WTC11 (cell line): ENCODE measurements around the gene F13A1. TPM values are rescaled to one million over a fixed set of nuclear protein-coding genes. Genes with fewer than 3 reads are reported as not detected.

Experiments
- ATAC-seq: fragments of 200-7000 bp; cut with Tn5 transposase; 2 replicates; pipeline ENCODE4 v1.10.0; 2021; ENCODE audit warnings: mild to moderate bottlenecking, moderate library complexity
- CTCF ChIA-PET: fragments of 300-600 bp; sonication (Branson Sonifier 250); formaldehyde crosslinking; loops from one replicate; lab custom pipeline; 2021; ENCODE audit warnings: antibody characterized with exemption; lab: Charles Lee
- POLR2A ChIA-PET: fragments of 350-600 bp; sonication (Branson Sonifier 250); formaldehyde crosslinking; loops from one replicate; lab custom pipeline; 2021; ENCODE audit warnings: antibody characterized with exemption; lab: Charles Lee
- DNase-seq: peaks from one replicate; pipeline ENCODE4 v3.0.0; 2021; ENCODE audit warnings: low spot score
- H3K27ac Mint-ChIP-seq: 2 replicates; pipeline ENCODE4 v1.8.0; 2021; ENCODE audit warnings: mixed read lengths
- H3K27me3 Mint-ChIP-seq: 2 replicates; pipeline ENCODE4 v1.8.0; 2021; ENCODE audit warnings: low read depth, mild to moderate bottlenecking, moderate library complexity, mixed read lengths
- H3K36me3 Mint-ChIP-seq: 2 replicates; pipeline ENCODE4 v1.8.0; 2021; ENCODE audit warnings: mixed read lengths
- H3K4me1 Mint-ChIP-seq: 2 replicates; pipeline ENCODE4 v1.8.0; 2022; ENCODE audit warnings: mixed read lengths
- H3K4me3 Mint-ChIP-seq: 2 replicates; pipeline ENCODE4 v1.8.0; 2021; ENCODE audit warnings: mild to moderate bottlenecking, moderate library complexity, mixed read lengths
- H3K9me3 Mint-ChIP-seq: 2 replicates; pipeline ENCODE4 v1.8.0; 2021; ENCODE audit warnings: mixed read lengths
- FOXJ3 ChIP-seq: sonication (generic); formaldehyde crosslinking; IDR thresholded peaks from 2 replicates; pipeline ENCODE4 v1.9.0; 2021; ENCODE audit warnings: missing genetic modification reagents, mild to moderate bottlenecking, borderline replicate concordance
- GTF2I ChIP-seq: fragments of 250-450 bp; sonication (Bioruptor Pico); conservative IDR thresholded peaks from 2 replicates; pipeline ENCODE4 v1.4.0; 2021; ENCODE audit warnings: mild to moderate bottlenecking
- HMGA2 ChIP-seq: fragments of 250-450 bp; sonication (Bioruptor Pico); IDR thresholded peaks from 2 replicates; pipeline ENCODE4 v1.4.0; 2021; ENCODE audit warnings: mild to moderate bottlenecking, moderate library complexity
- JUN ChIP-seq: sonication (generic); formaldehyde crosslinking; IDR thresholded peaks from 2 replicates; pipeline ENCODE4 v1.8.0; 2023; ENCODE audit warnings: mild to moderate bottlenecking, missing genetic modification reagents
- KAT7 ChIP-seq: sonication (generic); formaldehyde crosslinking; IDR thresholded peaks from 2 replicates; pipeline ENCODE4 v1.8.1; 2023; ENCODE audit warnings: missing genetic modification reagents, mild to moderate bottlenecking, borderline replicate concordance
- MYBL2 ChIP-seq: sonication (generic); formaldehyde crosslinking; IDR thresholded peaks from 2 replicates; pipeline ENCODE4 v1.8.1; 2023; ENCODE audit warnings: mild to moderate bottlenecking, moderate library complexity, missing genetic modification reagents
- NFATC4 ChIP-seq: fragments of 250-450 bp; sonication (Bioruptor Pico); IDR thresholded peaks from 2 replicates; pipeline ENCODE4 v1.9.0; 2021; ENCODE audit warnings: mild to moderate bottlenecking
- NR1H2 ChIP-seq: sonication (generic); formaldehyde crosslinking; IDR thresholded peaks from 2 replicates; pipeline ENCODE4 v1.9.0; 2021; ENCODE audit warnings: mild to moderate bottlenecking, moderate library complexity, missing genetic modification reagents
- OVOL2 ChIP-seq: fragments of 250-450 bp; sonication (Bioruptor Pico); IDR thresholded peaks from 2 replicates; pipeline ENCODE4 v1.9.0; 2021; ENCODE audit warnings: mild to moderate bottlenecking, borderline replicate concordance
- TCF7 ChIP-seq: sonication (generic); formaldehyde crosslinking; IDR thresholded peaks from 2 replicates; pipeline ENCODE4 v1.8.0; 2022; ENCODE audit warnings: mild to moderate bottlenecking, low read depth, missing genetic modification reagents, moderate library complexity
- ZNF138 ChIP-seq: sonication (generic); formaldehyde crosslinking; conservative IDR thresholded peaks from 2 replicates; pipeline ENCODE4 v1.8.1; 2022; ENCODE audit warnings: mild to moderate bottlenecking, moderate library complexity, missing genetic modification reagents
- ZNF317 ChIP-seq: sonication (generic); formaldehyde crosslinking; IDR thresholded peaks from 2 replicates; pipeline ENCODE4 v1.8.1; 2023; ENCODE audit warnings: low read depth, mild to moderate bottlenecking, moderate library complexity, missing genetic modification reagents, borderline replicate concordance
- ZNF423 ChIP-seq: fragments of 250-450 bp; sonication (Bioruptor Pico); IDR thresholded peaks from 2 replicates; pipeline ENCODE4 v2.1.2; 2022; ENCODE audit warnings: mild to moderate bottlenecking, moderate library complexity
- total RNA-seq: library from RNA; stranded (reverse); gene quantifications from 3 replicates; pipeline ENCODE4 v1.2.3, GENCODE V29; 2021
- TF ChIP-seq, protein P1 (sequence below): fragments of 200-600 bp; IDR thresholded peaks from 2 replicates; pipeline ENCODE4 v1.8.0; 2022; ENCODE audit warnings: antibody characterized with exemption
- TF ChIP-seq, protein P2 (sequence below): sonication (generic); formaldehyde crosslinking; IDR thresholded peaks from 2 replicates; pipeline ENCODE4 v1.8.1; 2022; ENCODE audit warnings: mild to moderate bottlenecking, missing genetic modification reagents, moderate library complexity, borderline replicate concordance
- TF ChIP-seq, protein P3 (sequence below): sonication (generic); formaldehyde crosslinking; IDR thresholded peaks from 2 replicates; pipeline ENCODE4 v1.8.0; 2022; ENCODE audit warnings: mild to moderate bottlenecking, missing genetic modification reagents
- TF ChIP-seq, protein P4 (sequence below): sonication (generic); formaldehyde crosslinking; IDR thresholded peaks from 2 replicates; pipeline ENCODE4 v1.8.0; 2023; ENCODE audit warnings: missing genetic modification reagents
- TF ChIP-seq, protein P5 (sequence below): fragments of 250-450 bp; sonication (Bioruptor Pico); IDR thresholded peaks from 2 replicates; pipeline ENCODE4 v1.9.0; 2021; ENCODE audit warnings: mild to moderate bottlenecking

The F13A1 gene
- total RNA-seq, 1 experiment from 2014 or later = 1.0 TPM

DNA sequence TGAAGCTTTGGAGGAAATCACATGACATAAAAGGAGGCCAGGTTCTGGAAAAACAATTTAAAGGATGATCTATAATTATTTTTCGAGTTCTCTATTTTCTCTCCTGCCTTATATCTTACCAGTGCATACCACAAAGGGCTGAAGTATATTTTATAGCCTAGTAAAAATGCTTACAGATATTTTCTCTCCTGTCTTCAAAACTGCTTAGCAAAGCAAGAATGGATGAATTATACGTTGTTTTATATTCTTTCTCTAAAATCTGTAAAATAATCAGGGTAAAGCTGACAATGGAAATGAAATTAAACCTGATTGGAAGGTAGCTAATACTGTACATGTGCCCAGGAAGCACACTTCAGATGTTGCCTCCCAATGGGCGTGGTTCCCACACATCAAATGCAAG is 123.7 kb downstream of the F13A1 start (continued):
- TF ChIP-seq, protein P1, sequence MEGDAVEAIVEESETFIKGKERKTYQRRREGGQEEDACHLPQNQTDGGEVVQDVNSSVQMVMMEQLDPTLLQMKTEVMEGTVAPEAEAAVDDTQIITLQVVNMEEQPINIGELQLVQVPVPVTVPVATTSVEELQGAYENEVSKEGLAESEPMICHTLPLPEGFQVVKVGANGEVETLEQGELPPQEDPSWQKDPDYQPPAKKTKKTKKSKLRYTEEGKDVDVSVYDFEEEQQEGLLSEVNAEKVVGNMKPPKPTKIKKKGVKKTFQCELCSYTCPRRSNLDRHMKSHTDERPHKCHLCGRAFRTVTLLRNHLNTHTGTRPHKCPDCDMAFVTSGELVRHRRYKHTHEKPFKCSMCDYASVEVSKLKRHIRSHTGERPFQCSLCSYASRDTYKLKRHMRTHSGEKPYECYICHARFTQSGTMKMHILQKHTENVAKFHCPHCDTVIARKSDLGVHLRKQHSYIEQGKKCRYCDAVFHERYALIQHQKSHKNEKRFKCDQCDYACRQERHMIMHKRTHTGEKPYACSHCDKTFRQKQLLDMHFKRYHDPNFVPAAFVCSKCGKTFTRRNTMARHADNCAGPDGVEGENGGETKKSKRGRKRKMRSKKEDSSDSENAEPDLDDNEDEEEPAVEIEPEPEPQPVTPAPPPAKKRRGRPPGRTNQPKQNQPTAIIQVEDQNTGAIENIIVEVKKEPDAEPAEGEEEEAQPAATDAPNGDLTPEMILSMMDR = no peak
- TF ChIP-seq, protein P2, sequence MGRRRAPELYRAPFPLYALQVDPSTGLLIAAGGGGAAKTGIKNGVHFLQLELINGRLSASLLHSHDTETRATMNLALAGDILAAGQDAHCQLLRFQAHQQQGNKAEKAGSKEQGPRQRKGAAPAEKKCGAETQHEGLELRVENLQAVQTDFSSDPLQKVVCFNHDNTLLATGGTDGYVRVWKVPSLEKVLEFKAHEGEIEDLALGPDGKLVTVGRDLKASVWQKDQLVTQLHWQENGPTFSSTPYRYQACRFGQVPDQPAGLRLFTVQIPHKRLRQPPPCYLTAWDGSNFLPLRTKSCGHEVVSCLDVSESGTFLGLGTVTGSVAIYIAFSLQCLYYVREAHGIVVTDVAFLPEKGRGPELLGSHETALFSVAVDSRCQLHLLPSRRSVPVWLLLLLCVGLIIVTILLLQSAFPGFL = no peak
- TF ChIP-seq JUN (CRISPR knock-in tag) = no peak

DNA sequence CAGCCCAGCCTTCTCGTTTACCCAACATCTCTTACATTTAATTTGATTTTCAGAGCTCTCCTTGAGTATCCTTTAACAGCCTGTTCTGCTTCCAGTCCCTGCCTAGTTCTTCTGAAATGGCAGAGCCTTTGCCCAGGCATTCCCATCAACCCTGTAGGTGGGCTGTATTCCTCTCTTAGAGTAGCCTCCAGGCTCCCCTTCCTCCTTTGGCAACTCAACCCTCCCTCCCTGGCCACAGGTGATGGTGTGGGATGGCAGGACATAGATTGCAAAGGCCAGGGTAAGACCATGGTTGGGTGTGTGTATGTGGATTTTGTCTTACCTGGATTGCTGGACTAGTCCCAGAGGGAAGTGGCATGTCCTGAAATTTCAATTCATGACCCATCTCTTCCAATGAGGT is 125.4 kb downstream of the F13A1 start:
- ATAC-seq (no peak), DNase-seq (no peak)
- Mint-ChIP-seq H3K4me3 (no peak overlapping the region), H3K27ac (no peak overlapping the region), H3K27me3 (no peaks in the 10 kb centered on the region; the same call in none of the 2 replicates), H3K4me1 (peaks cover 13% of the 10 kb centered on the region), H3K36me3 (peaks cover 2% of the 10 kb centered on the region; the same call in 1 of the 2 replicates), H3K9me3 (peaks cover 17% of the 10 kb centered on the region)
- POLR2A ChIA-PET = no interaction called here
- CTCF ChIA-PET = no interaction called here
- TF ChIP-seq, protein P3, sequence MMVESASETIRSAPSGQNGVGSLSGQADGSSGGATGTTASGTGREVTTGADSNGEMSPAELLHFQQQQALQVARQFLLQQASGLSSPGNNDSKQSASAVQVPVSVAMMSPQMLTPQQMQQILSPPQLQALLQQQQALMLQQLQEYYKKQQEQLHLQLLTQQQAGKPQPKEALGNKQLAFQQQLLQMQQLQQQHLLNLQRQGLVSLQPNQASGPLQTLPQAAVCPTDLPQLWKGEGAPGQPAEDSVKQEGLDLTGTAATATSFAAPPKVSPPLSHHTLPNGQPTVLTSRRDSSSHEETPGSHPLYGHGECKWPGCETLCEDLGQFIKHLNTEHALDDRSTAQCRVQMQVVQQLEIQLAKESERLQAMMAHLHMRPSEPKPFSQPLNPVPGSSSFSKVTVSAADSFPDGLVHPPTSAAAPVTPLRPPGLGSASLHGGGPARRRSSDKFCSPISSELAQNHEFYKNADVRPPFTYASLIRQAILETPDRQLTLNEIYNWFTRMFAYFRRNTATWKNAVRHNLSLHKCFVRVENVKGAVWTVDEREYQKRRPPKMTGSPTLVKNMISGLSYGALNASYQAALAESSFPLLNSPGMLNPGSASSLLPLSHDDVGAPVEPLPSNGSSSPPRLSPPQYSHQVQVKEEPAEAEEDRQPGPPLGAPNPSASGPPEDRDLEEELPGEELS (CRISPR knock-in tag) = no peak
- TF ChIP-seq KAT7 (CRISPR knock-in tag) (no peak), MYBL2 (CRISPR knock-in tag) (no peak), TCF7 (CRISPR knock-in tag) (no peak), JUN (CRISPR knock-in tag) (no peak), NFATC4 (CRISPR knock-in tag) (no peak)
- TF ChIP-seq, all 79 proteins: peak for 0

- Mint-ChIP-seq H3K9me3 (peaks cover 9% of the 10 kb centered on the region), H3K36me3 (peaks cover 2% of the 10 kb centered on the region; the same call in 1 of the 2 replicates), H3K27me3 (no peaks in the 10 kb centered on the region; the same call in none of the 2 replicates), H3K27ac (no peak overlapping the region), H3K4me3 (no peak overlapping the region), H3K4me1 (peaks cover 13% of the 10 kb centered on the region)
- POLR2A ChIA-PET = no interaction called here
- no peak for TF ChIP-seq FOXJ3 (CRISPR knock-in tag)
- TF ChIP-seq, protein P1 = no peak
- TF ChIP-seq ZNF423 (CRISPR knock-in tag) = no peak
- no peak for TF ChIP-seq NFATC4 (CRISPR knock-in tag)
- TF ChIP-seq, protein P4, sequence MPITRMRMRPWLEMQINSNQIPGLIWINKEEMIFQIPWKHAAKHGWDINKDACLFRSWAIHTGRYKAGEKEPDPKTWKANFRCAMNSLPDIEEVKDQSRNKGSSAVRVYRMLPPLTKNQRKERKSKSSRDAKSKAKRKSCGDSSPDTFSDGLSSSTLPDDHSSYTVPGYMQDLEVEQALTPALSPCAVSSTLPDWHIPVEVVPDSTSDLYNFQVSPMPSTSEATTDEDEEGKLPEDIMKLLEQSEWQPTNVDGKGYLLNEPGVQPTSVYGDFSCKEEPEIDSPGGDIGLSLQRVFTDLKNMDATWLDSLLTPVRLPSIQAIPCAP (CRISPR knock-in tag) = no peak
- TF ChIP-seq, protein P5, sequence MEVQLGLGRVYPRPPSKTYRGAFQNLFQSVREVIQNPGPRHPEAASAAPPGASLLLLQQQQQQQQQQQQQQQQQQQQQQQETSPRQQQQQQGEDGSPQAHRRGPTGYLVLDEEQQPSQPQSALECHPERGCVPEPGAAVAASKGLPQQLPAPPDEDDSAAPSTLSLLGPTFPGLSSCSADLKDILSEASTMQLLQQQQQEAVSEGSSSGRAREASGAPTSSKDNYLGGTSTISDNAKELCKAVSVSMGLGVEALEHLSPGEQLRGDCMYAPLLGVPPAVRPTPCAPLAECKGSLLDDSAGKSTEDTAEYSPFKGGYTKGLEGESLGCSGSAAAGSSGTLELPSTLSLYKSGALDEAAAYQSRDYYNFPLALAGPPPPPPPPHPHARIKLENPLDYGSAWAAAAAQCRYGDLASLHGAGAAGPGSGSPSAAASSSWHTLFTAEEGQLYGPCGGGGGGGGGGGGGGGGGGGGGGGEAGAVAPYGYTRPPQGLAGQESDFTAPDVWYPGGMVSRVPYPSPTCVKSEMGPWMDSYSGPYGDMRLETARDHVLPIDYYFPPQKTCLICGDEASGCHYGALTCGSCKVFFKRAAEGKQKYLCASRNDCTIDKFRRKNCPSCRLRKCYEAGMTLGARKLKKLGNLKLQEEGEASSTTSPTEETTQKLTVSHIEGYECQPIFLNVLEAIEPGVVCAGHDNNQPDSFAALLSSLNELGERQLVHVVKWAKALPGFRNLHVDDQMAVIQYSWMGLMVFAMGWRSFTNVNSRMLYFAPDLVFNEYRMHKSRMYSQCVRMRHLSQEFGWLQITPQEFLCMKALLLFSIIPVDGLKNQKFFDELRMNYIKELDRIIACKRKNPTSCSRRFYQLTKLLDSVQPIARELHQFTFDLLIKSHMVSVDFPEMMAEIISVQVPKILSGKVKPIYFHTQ (CRISPR knock-in tag) = no peak
- no peak for TF ChIP-seq OVOL2
- no peak for TF ChIP-seq ZNF317 (CRISPR knock-in tag)
- no peak for TF ChIP-seq ZNF138 (CRISPR knock-in tag)
- TF ChIP-seq NR1H2 = no peak
- TF ChIP-seq GTF2I = no peak
- TF ChIP-seq HMGA2 = no peak
- ATAC-seq (no peak), DNase-seq (no peak)
- CTCF ChIA-PET = interaction anchor here (0.6 kb wide), 1 partner anchor 344 kb away, joined by 4 read pairs; no protein-coding TSS in a partner anchor
Measured at GRCh38 chr6:6193221-6193745, 127.2 kb downstream of the F13A1 start.
